Cardiac fibroblast (primary cell): Measurements from ENCODE around the gene CLCF1.

Experiments used
- DNase-seq, 2 donors: peaks; one replicate each; pipeline versions ENCODE4 v3.0.0 to v3.0.0-alpha.2; 2010; ENCODE audit warnings: low read depth in 2 of 2
- H3K4me3 ChIP-seq, 2 donors: replicated peaks in 1 of 2; 1 replicate in 1 of 2; 2 replicates in 1 of 2; pipeline ENCODE4 v1.5.1; 2011; ENCODE audit warnings: low read depth in 2 of 2, low read length in 2 of 2, mild to moderate bottlenecking in 2 of 2, moderate library complexity in 1 of 2
- CTCF ChIP-seq: IDR thresholded peaks from one replicate; pipeline ENCODE4 v1.5.1; 2011; ENCODE audit warnings: low read depth, mild to moderate bottlenecking, low read length, inconsistent platforms

Gene CLCF1

DNA sequence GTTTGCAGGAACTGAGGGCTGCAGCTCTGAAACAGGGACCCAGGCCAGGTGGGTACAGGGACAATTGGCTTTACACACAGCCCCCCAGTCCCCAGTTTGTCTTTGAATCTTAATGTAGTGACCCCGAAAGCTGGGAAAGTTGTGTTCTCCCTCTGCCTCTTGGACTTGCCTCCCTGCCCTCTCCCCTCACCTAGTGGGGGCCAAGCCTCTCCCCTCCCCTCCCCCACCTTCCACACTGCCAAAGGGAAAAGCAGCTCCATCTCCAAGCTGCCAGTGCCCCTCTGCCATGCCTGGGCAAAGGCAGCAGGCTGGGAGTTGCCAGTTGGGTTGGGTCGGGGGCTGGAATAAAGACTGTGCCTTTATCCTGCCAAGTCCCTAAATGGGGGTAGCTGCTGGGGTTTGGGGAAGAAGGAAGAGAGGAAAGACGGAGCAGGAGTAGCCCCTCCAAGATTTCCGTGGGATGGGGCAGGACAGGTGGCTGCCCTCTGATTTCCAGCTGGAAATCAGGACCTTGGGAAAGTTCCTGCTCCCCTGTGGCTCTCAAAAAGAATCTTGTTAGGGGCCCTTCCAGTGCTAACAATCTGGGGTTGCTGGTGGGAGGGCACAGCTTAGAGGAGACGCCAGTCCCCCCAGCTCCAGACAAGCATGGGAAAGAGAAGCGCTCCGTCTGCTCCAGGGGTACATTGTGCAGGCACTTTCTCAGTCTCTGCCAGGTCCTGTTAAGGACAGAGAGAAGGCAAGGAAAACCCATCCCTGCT lies 2.8 kb upstream of the CLCF1 start:
- no peak for DNase-seq
- TF ChIP-seq CTCF = no peak
- H3K4me3 ChIP-seq = no peak overlapping the region

- no peak overlapping the region for H3K4me3 ChIP-seq
- no peak for DNase-seq
- TF ChIP-seq CTCF = no peak
These were observed 2.1 kb upstream of the CLCF1 start for GRCh38 chr11:67375320-67376055.

GRCh38 chr11:67374571-67375281 lies 1.3 kb upstream of the CLCF1 start:
- peak in 1 of 2 donors; percentile 36 for DNase-seq
- no peak for TF ChIP-seq CTCF
- peak overlapping the region; percentile 48 to 69 for H3K4me3 ChIP-seq

DNA sequence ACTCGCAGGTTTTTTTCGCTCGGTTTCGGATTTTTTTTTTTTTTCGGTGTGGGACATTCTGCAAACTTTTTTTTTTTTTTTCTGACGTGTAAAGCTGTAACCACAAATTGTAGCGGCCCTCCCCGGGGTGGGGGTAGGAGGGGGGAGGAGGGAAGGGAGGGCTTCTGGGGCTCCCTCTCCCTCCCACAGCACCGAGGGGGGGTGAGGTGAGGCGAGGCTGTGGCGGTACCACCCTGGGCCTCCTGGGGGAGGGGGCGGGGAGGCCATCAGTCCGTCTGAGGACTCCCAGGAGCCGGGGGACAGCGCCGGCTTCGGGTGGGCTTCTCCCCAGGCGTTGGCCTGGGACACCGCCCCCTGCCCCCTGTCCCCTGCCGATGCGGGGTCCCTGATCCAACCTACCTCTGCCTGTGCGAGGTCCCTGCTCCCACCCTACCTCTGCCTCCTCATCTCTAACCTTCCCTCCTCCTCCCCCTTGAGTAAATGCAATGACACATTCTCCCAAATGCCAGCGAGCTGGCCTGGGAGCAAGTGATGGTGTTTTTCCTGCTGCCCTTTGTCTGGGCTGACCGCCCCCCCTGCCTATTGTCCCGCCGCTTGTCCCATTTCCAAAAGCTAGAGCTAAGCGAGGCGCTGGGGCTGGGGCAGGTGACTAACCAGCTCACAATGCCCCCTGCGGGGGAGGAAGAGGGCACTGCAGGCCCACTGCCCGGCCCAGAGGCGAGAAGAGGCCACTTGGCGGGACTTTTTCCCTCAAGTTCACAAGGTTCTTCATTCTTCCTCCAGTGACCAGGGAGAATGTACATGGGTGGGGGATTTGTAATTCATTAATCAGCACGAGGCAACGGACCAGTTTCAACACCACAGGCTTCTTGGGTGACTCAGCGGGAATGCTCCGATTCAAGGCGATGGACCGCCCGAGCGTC lies 511 bp upstream of the CLCF1 start:
- peak; percentile 97 to 98 for DNase-seq
- H3K4me3 ChIP-seq = peak overlapping the region; percentile 48 to 69
- peak; percentile 29 for TF ChIP-seq CTCF

GRCh38 chr11:67372321-67372992 lies 941 bp downstream of the CLCF1 start:
- TF ChIP-seq CTCF = no peak
- DNase-seq = no peak
- peak overlapping the region; percentile 58 to 69 for H3K4me3 ChIP-seq

- no peak for DNase-seq
- no peak for TF ChIP-seq CTCF
- peak overlapping the region; percentile 58 to 69 for H3K4me3 ChIP-seq
These were observed 1.5 kb downstream of the CLCF1 start for GRCh38 chr11:67371911-67372320.
